ENCODE data around the gene NDUFAF5.

The NDUFAF5 gene

DNA sequence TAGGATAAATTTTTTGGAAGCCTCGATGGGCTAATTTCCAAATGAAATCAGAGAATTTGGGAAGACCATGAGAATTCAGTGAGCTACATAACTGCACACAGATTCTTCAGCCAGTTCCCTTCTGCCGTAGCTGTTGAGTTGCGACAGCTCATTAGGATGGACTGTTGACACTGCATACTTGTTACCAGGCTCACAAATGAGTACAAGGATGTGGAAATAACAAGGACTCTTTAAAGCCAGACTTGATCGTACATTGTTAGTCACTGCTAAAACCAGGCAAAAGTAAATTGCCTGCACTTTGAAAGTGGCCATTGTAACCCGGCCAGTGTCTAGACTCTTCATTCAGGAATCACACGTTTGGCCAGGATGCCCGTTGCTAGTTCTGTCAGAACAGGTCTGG is 37.0 kb downstream of the NDUFAF5 start:
- H3K4me3 Mint-ChIP-seq: no peak overlapping the region
- H3K4me1 Mint-ChIP-seq: no peaks in the 10 kb centered on the region
- no peaks in the 10 kb centered on the region for H3K9me3 Mint-ChIP-seq
- H3K27ac Mint-ChIP-seq: no peak overlapping the region
- peaks cover 5% of the 10 kb centered on the region for H3K27me3 Mint-ChIP-seq
- DNase-seq (ENCODE audit: low spot score in 2 of 2): no peak
- H3K36me3 Mint-ChIP-seq: peaks cover 6% of the 10 kb centered on the region
- no peak for ATAC-seq (ENCODE audit: low read depth)

GRCh38 chr20:13822459-13822858 is 37.6 kb downstream of the NDUFAF5 start:
- no peaks in the 10 kb centered on the region for H3K4me1 Mint-ChIP-seq
- peaks cover 7% of the 10 kb centered on the region for H3K27me3 Mint-ChIP-seq
- no peak overlapping the region for H3K27ac Mint-ChIP-seq
- peaks cover 6% of the 10 kb centered on the region for H3K36me3 Mint-ChIP-seq
- ATAC-seq (ENCODE audit: low read depth) (no peak), DNase-seq (ENCODE audit: low spot score in 2 of 2) (no peak)
- H3K9me3 Mint-ChIP-seq: no peaks in the 10 kb centered on the region
- no peak overlapping the region for H3K4me3 Mint-ChIP-seq

- Mint-ChIP-seq H3K36me3 (no peaks in the 10 kb centered on the region), H3K27ac (no peak overlapping the region), H3K4me3 (no peak overlapping the region), H3K9me3 (no peaks in the 10 kb centered on the region), H3K27me3 (peaks cover 9% of the 10 kb centered on the region), H3K4me1 (no peaks in the 10 kb centered on the region)
- DNase-seq (ENCODE audit: low spot score in 2 of 2) (no peak), ATAC-seq (ENCODE audit: low read depth) (no peak)
Observed at GRCh38 chr20:13824459-13824858, 39.6 kb downstream of the NDUFAF5 start.

DNA sequence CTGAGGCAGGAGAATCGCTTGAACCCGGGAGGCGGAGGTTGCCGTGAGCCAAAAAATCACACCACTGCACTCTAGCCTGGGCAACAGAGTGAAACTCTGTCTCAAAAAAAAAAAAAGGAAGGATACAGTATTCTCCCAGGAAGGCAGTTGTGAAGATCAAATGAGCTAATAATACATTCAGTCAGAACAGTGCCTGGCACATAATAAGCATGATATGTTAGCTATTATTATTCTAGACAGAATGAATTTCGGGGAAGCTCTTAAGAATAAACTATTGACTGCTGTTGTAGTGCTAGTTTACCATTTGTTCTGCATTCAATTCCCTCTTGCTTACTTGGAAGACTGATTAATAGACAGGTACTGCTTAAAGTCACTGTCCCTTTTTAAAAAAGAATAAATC is 40.6 kb downstream of the NDUFAF5 start:
- no peak overlapping the region for H3K27ac Mint-ChIP-seq
- no peaks in the 10 kb centered on the region for H3K36me3 Mint-ChIP-seq
- H3K4me1 Mint-ChIP-seq: no peaks in the 10 kb centered on the region
- H3K27me3 Mint-ChIP-seq: peaks cover 11% of the 10 kb centered on the region
- H3K9me3 Mint-ChIP-seq: no peaks in the 10 kb centered on the region
- no peak for DNase-seq (ENCODE audit: low spot score in 2 of 2)
- no peak overlapping the region for H3K4me3 Mint-ChIP-seq
- no peak for ATAC-seq (ENCODE audit: low read depth)

DNA sequence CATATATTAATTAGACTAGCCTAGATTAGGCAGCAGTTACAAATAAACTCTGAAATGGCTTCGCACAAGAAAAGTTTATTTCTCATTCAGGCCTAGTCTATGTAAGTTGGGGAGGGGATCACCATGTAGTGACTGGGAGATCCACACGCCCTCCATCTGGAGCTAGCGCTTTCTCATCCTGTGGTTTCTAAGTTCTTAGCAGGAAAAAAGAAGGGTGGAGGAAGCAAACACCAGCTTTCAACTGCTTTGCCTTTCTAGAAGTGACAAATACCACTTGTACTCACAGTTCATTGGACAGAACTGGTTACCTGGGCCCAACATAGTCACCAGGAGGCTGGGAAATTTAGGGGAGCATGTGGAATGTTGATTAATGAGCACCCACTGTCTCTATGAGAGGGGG is 46.6 kb downstream of the NDUFAF5 start:
- peaks cover 8% of the 10 kb centered on the region for H3K9me3 Mint-ChIP-seq
- no peak for ATAC-seq (ENCODE audit: low read depth)
- no peaks in the 10 kb centered on the region for H3K36me3 Mint-ChIP-seq
- H3K4me1 Mint-ChIP-seq: no peaks in the 10 kb centered on the region
- DNase-seq (ENCODE audit: low spot score in 2 of 2): no peak
- no peak overlapping the region for H3K27ac Mint-ChIP-seq
- H3K27me3 Mint-ChIP-seq: peaks cover 8% of the 10 kb centered on the region
- H3K4me3 Mint-ChIP-seq: no peak overlapping the region

- H3K4me3 Mint-ChIP-seq: no peak overlapping the region
- H3K27ac Mint-ChIP-seq: no peak overlapping the region
- no peak for ATAC-seq (ENCODE audit: low read depth)
- no peaks in the 10 kb centered on the region for H3K36me3 Mint-ChIP-seq
- peaks cover 11% of the 10 kb centered on the region for H3K27me3 Mint-ChIP-seq
- H3K9me3 Mint-ChIP-seq: no peaks in the 10 kb centered on the region
- H3K4me1 Mint-ChIP-seq: no peaks in the 10 kb centered on the region
- DNase-seq (ENCODE audit: low spot score in 2 of 2): no peak
Observed at GRCh38 chr20:13838664-13839063, 53.8 kb downstream of the NDUFAF5 start.

DNA sequence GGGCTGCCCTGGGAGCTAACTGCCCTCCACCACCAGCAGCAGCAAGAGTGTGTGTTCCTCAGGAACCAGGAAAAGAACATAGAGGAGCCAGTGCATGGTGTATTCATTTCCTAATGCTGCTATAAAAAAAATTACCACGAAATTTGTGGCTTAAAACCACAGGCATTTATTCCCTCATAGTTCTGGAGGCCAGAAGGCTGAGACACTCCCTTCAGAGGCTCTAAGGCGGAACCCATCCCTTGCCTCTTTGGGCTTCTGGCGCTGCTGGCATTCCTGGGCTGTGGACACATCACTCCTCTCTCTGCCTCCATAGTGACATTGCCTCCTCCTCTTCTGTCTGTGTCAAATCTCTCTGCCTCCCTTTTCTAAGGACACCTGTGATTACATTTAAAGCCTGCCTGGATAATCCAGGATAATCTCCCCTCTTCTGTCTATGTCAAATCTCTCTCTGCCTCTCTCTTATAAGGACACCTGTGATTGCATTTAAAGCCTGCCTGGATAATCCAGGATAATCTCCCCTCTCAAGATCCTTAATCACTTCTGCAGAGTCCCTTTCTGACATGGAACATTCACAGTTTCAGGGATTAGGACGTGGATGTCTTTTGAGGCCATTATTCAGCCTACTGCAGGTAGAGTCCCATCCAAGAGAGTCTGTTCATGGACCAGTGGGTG is 54.7 kb downstream of the NDUFAF5 start:
- H3K4me1 Mint-ChIP-seq: no peaks in the 10 kb centered on the region
- H3K36me3 Mint-ChIP-seq: no peaks in the 10 kb centered on the region
- H3K4me3 Mint-ChIP-seq: no peak overlapping the region
- ATAC-seq (ENCODE audit: low read depth): no peak
- no peaks in the 10 kb centered on the region for H3K9me3 Mint-ChIP-seq
- no peak for DNase-seq (ENCODE audit: low spot score in 2 of 2)
- no peak overlapping the region for H3K27ac Mint-ChIP-seq
- peaks cover 13% of the 10 kb centered on the region for H3K27me3 Mint-ChIP-seq

- Mint-ChIP-seq H3K27me3 (peaks cover 13% of the 10 kb centered on the region), H3K9me3 (no peaks in the 10 kb centered on the region), H3K4me3 (no peak overlapping the region), H3K27ac (no peak overlapping the region), H3K36me3 (no peaks in the 10 kb centered on the region), H3K4me1 (no peaks in the 10 kb centered on the region)
- DNase-seq (ENCODE audit: low spot score in 2 of 2) (no peak), ATAC-seq (ENCODE audit: low read depth) (no peak)
Observed at GRCh38 chr20:13840093-13840465, 55.3 kb downstream of the NDUFAF5 start.

DNA sequence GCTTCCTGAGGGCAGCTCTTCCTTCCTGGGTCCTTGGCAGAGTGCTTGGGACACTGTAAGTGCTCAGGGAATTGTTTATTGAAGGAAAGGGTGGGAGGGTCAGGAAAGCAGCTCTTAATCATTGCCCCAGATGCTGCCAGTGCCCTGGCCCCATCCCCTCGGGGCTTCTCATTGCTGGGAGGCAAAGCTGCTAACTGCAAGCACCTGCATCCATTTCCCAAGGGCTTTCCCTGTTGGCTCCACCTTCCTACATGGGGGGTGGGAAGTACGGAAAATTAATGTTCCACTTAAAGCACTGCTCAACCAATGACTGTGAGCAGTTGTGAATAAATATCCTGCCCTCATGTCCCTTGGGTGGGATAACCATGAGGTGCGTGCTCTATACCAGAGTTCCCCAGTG is 56.4 kb downstream of the NDUFAF5 start:
- H3K4me1 Mint-ChIP-seq: no peaks in the 10 kb centered on the region
- no peak for ATAC-seq (ENCODE audit: low read depth)
- H3K9me3 Mint-ChIP-seq: no peaks in the 10 kb centered on the region
- H3K27ac Mint-ChIP-seq: no peak overlapping the region
- DNase-seq (ENCODE audit: low spot score in 2 of 2): no peak
- H3K4me3 Mint-ChIP-seq: no peak overlapping the region
- no peaks in the 10 kb centered on the region for H3K36me3 Mint-ChIP-seq
- H3K27me3 Mint-ChIP-seq: peaks cover 13% of the 10 kb centered on the region

GRCh38 chr20:13844296-13844695 is 59.5 kb downstream of the NDUFAF5 start:
- no peaks in the 10 kb centered on the region for H3K36me3 Mint-ChIP-seq
- no peak overlapping the region for H3K27ac Mint-ChIP-seq
- no peak for ATAC-seq (ENCODE audit: low read depth)
- H3K9me3 Mint-ChIP-seq: peaks cover 4% of the 10 kb centered on the region
- H3K4me1 Mint-ChIP-seq: no peaks in the 10 kb centered on the region
- DNase-seq (ENCODE audit: low spot score in 2 of 2): no peak
- no peak overlapping the region for H3K4me3 Mint-ChIP-seq
- peaks cover 5% of the 10 kb centered on the region for H3K27me3 Mint-ChIP-seq

DNA sequence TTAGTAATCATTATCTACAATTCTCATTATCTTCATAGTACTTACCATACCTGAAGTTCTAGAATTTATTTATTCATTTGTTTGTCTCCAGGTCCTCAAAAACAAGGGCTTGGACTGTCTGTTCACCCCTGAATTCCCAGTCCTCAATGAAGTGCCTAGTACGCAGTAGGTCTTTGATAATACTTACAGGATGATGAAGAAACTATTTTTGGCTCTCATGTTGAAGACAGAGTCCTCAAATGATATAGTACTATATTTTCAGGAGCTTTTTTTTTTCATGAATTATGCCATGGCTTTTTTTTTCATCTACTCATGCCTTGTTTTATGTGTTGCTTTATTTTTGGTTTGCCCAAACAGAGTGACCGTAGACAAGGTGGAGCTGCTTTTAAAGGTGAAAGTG is 66.5 kb downstream of the NDUFAF5 start:
- H3K36me3 Mint-ChIP-seq: no peaks in the 10 kb centered on the region
- ATAC-seq (ENCODE audit: low read depth) (no peak), DNase-seq (ENCODE audit: low spot score in 2 of 2) (no peak)
- peaks cover 4% of the 10 kb centered on the region for H3K9me3 Mint-ChIP-seq
- no peaks in the 10 kb centered on the region for H3K4me1 Mint-ChIP-seq
- H3K27me3 Mint-ChIP-seq: peaks cover 3% of the 10 kb centered on the region
- no peak overlapping the region for H3K4me3 Mint-ChIP-seq
- H3K27ac Mint-ChIP-seq: no peak overlapping the region

- DNase-seq (ENCODE audit: low spot score in 2 of 2) (no peak), ATAC-seq (ENCODE audit: low read depth) (no peak)
- Mint-ChIP-seq H3K27ac (no peak overlapping the region), H3K4me3 (no peak overlapping the region), H3K36me3 (no peaks in the 10 kb centered on the region), H3K27me3 (peaks cover 3% of the 10 kb centered on the region), H3K9me3 (peaks cover 4% of the 10 kb centered on the region), H3K4me1 (no peaks in the 10 kb centered on the region)
Observed at GRCh38 chr20:13852306-13852705, 67.5 kb downstream of the NDUFAF5 start.

GRCh38 chr20:13855613-13856012 is 70.8 kb downstream of the NDUFAF5 start:
- H3K9me3 Mint-ChIP-seq: no peaks in the 10 kb centered on the region
- H3K27ac Mint-ChIP-seq: no peak overlapping the region
- no peak for DNase-seq (ENCODE audit: low spot score in 2 of 2)
- no peaks in the 10 kb centered on the region for H3K4me1 Mint-ChIP-seq
- no peak for ATAC-seq (ENCODE audit: low read depth)
- peaks cover 3% of the 10 kb centered on the region for H3K27me3 Mint-ChIP-seq
- H3K36me3 Mint-ChIP-seq: no peaks in the 10 kb centered on the region
- no peak overlapping the region for H3K4me3 Mint-ChIP-seq

- no peaks in the 10 kb centered on the region for H3K36me3 Mint-ChIP-seq
- H3K27me3 Mint-ChIP-seq: peaks cover 6% of the 10 kb centered on the region
- no peak overlapping the region for H3K27ac Mint-ChIP-seq
- H3K9me3 Mint-ChIP-seq: no peaks in the 10 kb centered on the region
- DNase-seq (ENCODE audit: low spot score in 2 of 2) (no peak), ATAC-seq (ENCODE audit: low read depth) (no peak)
- H3K4me3 Mint-ChIP-seq: no peak overlapping the region
- H3K4me1 Mint-ChIP-seq: no peaks in the 10 kb centered on the region
Observed at GRCh38 chr20:13856354-13856753, 71.5 kb downstream of the NDUFAF5 start.

DNA sequence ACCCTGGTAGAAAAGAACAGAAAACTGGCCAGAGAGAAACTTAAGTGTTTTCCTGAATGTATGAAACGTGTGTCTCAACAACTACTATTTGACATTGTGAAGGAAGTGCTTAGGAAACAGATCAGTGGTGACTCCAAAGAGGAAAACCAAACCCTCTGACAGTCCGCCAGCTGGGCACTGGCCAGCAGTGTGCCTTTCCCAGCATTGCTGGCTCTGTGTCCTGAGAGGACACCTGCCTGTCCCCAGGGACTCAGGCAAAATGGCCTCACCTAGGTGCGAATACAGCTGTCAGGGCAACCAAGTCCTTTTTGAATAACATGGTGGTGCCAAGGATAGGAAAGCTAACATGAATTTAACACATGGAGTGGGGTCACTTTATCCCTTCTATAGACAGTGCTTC is 72.5 kb downstream of the NDUFAF5 start:
- no peak for ATAC-seq (ENCODE audit: low read depth)
- DNase-seq (ENCODE audit: low spot score in 2 of 2): no peak
- Mint-ChIP-seq H3K27ac (no peak overlapping the region), H3K4me1 (no peaks in the 10 kb centered on the region), H3K4me3 (no peak overlapping the region), H3K36me3 (no peaks in the 10 kb centered on the region), H3K27me3 (peaks cover 6% of the 10 kb centered on the region), H3K9me3 (no peaks in the 10 kb centered on the region)

Measured in memory B cell (primary cell).